MM.1S (cell line): ENCODE results near the gene PURA.
A peak's percentile ranks its signal among the peaks of the same experiment; 100 is the strongest.

Source experiments
- DNase-seq: peaks from one replicate; pipeline ENCODE4 v3.0.0-alpha.2; 2015
- H2AFZ ChIP-seq: fragments of 300-600 bp; sonication (generic); 2 replicates; pipeline ENCODE4 v1.6.0; 2016; ENCODE audit warnings: antibody characterized with exemption, low read length
- H3F3A ChIP-seq: fragments of 300-600 bp; sonication (generic); 2 replicates; pipeline ENCODE4 v1.6.1; 2016; ENCODE audit warnings: mild to moderate bottlenecking, antibody characterized with exemption, low read length, moderate library complexity, mixed read lengths; ENCODE audit not compliant: insufficient read depth
- H3K27ac ChIP-seq: fragments of 300-600 bp; sonication (generic); 2 replicates; pipeline ENCODE4 v1.5.1; 2016; ENCODE audit warnings: mild to moderate bottlenecking, low read length
- H3K27me3 ChIP-seq: fragments of 300-600 bp; sonication (generic); replicated peaks from 2 replicates; pipeline ENCODE4 v1.6.0; 2016; ENCODE audit warnings: low read length; ENCODE audit not compliant: insufficient read depth
- H3K36me3 ChIP-seq: fragments of 300-600 bp; sonication (generic); replicated peaks from 2 replicates; pipeline ENCODE4 v1.6.1; 2016; ENCODE audit warnings: mild to moderate bottlenecking, low read length, mixed read lengths; ENCODE audit not compliant: insufficient read depth
- H3K4me1 ChIP-seq: fragments of 300-600 bp; sonication (generic); 2 replicates; pipeline ENCODE4 v1.6.1; 2016; ENCODE audit warnings: low read length, mixed read lengths
- H3K4me2 ChIP-seq: fragments of 300-600 bp; sonication (generic); 2 replicates; pipeline ENCODE4 v1.6.0; 2016; ENCODE audit warnings: low read depth, low read length
- H3K4me3 ChIP-seq: fragments of 300-600 bp; sonication (generic); 2 replicates; pipeline ENCODE4 v1.5.1; 2016; ENCODE audit warnings: low read length, mixed read lengths
- H3K79me2 ChIP-seq: fragments of 300-600 bp; sonication (generic); 2 replicates; pipeline ENCODE4 v1.6.1; 2016; ENCODE audit warnings: mixed run types, low read length, mixed read lengths
- H3K9ac ChIP-seq: fragments of 300-600 bp; sonication (generic); 2 replicates; pipeline ENCODE4 v1.6.1; 2016; ENCODE audit warnings: low read length, mixed read lengths
- H3K9me2 ChIP-seq: fragments of 300-600 bp; sonication (generic); replicated peaks from 2 replicates; pipeline ENCODE4 v1.6.1; 2016; ENCODE audit warnings: mild to moderate bottlenecking, low read length, mixed read lengths; ENCODE audit not compliant: insufficient read depth
- H3K9me3 ChIP-seq: fragments of 300-600 bp; sonication (generic); replicated peaks from 2 replicates; pipeline ENCODE4 v1.6.1; 2016; ENCODE audit warnings: mild to moderate bottlenecking, low read length, mixed read lengths; ENCODE audit not compliant: insufficient read depth
- H4K20me1 ChIP-seq: fragments of 300-600 bp; sonication (generic); 2 replicates; pipeline ENCODE4 v1.6.1; 2016; ENCODE audit warnings: mild to moderate bottlenecking, low read length, moderate library complexity, mixed read lengths; ENCODE audit not compliant: insufficient read depth
- EZH2 ChIP-seq: fragments of 300-600 bp; sonication (generic); optimal IDR thresholded peaks from 2 replicates; pipeline ENCODE3; 2017; ENCODE audit warnings: low read depth, mild to moderate bottlenecking, antibody characterized with exemption, low read length, mixed read lengths
- EZH2phosphoT487 ChIP-seq: fragments of 300-600 bp; sonication (generic); IDR thresholded peaks from 2 replicates; pipeline ENCODE4 v1.6.1; 2018; ENCODE audit warnings: antibody characterized with exemption, low read length
- TF ChIP-seq, protein P1 (sequence below): fragments of 300-600 bp; sonication (generic); IDR thresholded peaks from 2 replicates; pipeline ENCODE4 v1.5.1; 2016; ENCODE audit warnings: antibody characterized with exemption, low read length, mixed read lengths

Gene PURA

DNA sequence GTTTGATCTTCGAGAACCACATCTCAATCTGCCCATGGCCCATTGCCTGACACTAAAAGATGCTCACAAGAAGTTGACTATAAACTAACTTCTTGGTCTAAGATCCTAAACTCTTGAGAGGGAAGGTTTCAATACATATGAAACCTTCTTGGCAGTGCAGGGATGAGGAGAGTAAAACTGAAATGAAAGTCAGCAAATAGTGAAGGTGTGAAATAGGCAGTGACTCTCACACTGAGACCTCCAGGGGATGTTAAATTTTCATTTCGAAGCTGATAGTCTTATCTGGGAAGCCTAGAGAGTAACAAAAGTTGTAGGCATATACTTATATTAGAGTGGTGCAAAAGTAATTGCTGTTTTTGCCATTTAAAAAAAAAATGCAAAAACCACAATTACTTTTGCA, 60.1 kb downstream of the PURA start:
- Histone ChIP-seq H3K79me2 (no peaks in the 10 kb centered on the region), H3K4me3 (no peak overlapping the region), H4K20me1 (no peaks in the 10 kb centered on the region), H3K27ac (no peak overlapping the region), H3K9me3 (no peaks in the 10 kb centered on the region), H3F3A (peaks cover 10% of the 10 kb centered on the region; the same call in 1 of the 2 replicates), H3K27me3 (no peaks in the 10 kb centered on the region), H3K4me1 (peaks cover 17% of the 10 kb centered on the region), H3K4me2 (no peak overlapping the region), H3K36me3 (no peaks in the 10 kb centered on the region), H2AFZ (no peak overlapping the region), H3K9ac (no peak overlapping the region), H3K9me2 (no peaks in the 10 kb centered on the region)
- no peak for TF ChIP-seq EZH2phosphoT487
- no peak for TF ChIP-seq EZH2
- TF ChIP-seq, protein P1, sequence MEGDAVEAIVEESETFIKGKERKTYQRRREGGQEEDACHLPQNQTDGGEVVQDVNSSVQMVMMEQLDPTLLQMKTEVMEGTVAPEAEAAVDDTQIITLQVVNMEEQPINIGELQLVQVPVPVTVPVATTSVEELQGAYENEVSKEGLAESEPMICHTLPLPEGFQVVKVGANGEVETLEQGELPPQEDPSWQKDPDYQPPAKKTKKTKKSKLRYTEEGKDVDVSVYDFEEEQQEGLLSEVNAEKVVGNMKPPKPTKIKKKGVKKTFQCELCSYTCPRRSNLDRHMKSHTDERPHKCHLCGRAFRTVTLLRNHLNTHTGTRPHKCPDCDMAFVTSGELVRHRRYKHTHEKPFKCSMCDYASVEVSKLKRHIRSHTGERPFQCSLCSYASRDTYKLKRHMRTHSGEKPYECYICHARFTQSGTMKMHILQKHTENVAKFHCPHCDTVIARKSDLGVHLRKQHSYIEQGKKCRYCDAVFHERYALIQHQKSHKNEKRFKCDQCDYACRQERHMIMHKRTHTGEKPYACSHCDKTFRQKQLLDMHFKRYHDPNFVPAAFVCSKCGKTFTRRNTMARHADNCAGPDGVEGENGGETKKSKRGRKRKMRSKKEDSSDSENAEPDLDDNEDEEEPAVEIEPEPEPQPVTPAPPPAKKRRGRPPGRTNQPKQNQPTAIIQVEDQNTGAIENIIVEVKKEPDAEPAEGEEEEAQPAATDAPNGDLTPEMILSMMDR, result no peak
- no peak for DNase-seq

DNA sequence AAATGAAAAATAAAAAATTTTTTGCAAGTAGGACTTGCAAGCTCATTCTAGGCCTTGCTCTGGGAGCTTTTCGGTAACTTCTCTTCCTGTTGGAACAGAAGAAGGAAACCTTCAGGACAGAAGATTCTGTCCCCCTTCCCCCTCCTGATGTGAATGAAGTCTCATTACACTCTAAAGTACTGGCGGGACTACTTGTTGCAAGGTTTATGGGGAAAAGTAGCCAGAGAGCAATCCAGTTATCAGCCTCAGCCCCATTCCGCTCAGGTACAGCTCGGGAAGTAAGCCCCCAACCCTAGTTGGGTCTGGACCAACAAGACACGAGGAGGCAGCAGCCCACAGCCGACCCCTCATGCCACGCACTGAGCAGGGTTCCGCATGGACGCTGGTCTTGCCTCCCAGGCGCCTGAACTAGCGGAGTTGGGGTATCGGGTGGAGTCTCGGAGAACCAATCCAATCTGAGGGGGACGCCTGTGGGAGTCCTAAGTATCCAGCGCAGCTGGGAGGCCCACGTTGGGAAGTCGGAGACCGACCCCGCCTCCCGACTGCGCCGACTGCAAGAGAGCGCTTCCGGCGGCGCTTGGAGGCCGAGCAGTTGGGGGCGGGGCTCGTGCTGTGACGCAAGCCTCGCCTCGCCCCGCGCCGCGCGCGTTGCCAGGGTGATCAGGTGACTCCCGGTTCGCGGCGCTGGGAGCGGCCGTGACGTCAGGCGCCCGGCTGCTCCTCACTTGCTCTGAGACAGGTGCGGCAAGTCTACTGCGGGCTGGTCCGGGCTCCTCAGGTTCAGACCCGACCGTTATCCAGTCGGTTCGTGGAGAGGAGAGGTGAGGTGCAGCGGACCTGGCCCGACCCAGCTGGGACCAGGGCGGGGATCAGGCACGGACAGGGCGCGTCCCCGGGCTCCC, 60.8 kb downstream of the PURA start, which contains the start of gene CYSTM1:
CYSTM1 (plus strand) TSS at position 724 of the 902 bp plus-strand sequence. CDS start 19,278 bp downstream, outside the sequence.
- DNase-seq, result peak; percentile 94
- no peaks in the 10 kb centered on the region for H3K79me2 ChIP-seq
- H4K20me1 ChIP-seq, result no peaks in the 10 kb centered on the region
- H3K4me3 ChIP-seq, result peak within 1 kb of the TSS; percentile 89
- H3F3A ChIP-seq, result peaks cover 10% of the 10 kb centered on the region; the same call in 1 of the 2 replicates
- no peaks in the 10 kb centered on the region for H3K9me3 ChIP-seq
- H3K36me3 ChIP-seq, result no peaks in the 10 kb centered on the region
- no peaks in the 10 kb centered on the region for H3K27me3 ChIP-seq
- peaks cover 10% of the 10 kb centered on the region for H3K4me1 ChIP-seq
- TF ChIP-seq EZH2phosphoT487 (no peak), EZH2 (no peak)
- TF ChIP-seq, protein P1, result no peak
- H3K9me2 ChIP-seq, result no peaks in the 10 kb centered on the region
- peak within 1 kb of the TSS; percentile 91 for H2AFZ ChIP-seq
- peak within 1 kb of the TSS; percentile 87 for H3K4me2 ChIP-seq
- H3K9ac ChIP-seq, result peak within 1 kb of the TSS; percentile 95
- peak within 1 kb of the TSS; percentile 60 for H3K27ac ChIP-seq
